HG02623 (cell line): ENCODE measurements around the gene MYRFL.
"Not testable (repeated sequence)": the region's sequence is repeated elsewhere in the genome, so short reads cannot be mapped to it uniquely, and the experiment has no call there.

Source experiments
- ATAC-seq: cut with Tn5 transposase; IDR thresholded peaks from one replicate; pipeline ENCODE4 v1.9.1; 2021; ENCODE audit warnings: moderate library complexity; ENCODE audit not compliant: unreplicated experiment

MYRFL gene

DNA sequence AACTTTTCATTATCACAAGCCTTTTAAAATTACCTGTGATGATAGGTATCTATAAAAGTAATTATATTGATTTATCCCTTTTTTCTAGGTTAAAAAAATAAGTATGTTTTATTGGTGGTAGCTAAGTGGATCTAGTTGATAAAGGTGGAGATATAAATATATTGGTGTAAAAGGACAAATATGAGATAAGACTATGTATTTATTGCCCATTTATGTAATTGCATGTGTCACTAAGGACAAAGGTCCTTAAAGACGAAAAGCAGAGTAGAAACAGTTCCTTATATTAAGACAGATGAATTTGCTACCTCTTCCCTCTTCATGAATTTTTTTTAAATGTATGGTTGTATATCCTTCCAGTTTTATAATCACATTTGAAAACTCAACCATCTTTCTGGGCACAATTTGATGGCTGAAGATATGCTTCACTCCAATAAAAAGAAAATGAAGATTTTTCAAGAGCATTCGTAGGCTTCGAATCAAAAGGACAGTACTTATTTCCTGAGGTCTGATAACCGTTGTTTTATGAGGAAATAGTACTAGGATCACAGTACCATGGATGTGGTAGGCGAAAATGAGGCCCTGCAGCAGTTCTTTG, at the start of gene MYRFL:
Gene MYRFL, plus strand, starts transcription at position 262 of the 595 bp plus-strand sequence. Its CDS starts 291 bp downstream, at position 553.
- ATAC-seq = no peak

DNA sequence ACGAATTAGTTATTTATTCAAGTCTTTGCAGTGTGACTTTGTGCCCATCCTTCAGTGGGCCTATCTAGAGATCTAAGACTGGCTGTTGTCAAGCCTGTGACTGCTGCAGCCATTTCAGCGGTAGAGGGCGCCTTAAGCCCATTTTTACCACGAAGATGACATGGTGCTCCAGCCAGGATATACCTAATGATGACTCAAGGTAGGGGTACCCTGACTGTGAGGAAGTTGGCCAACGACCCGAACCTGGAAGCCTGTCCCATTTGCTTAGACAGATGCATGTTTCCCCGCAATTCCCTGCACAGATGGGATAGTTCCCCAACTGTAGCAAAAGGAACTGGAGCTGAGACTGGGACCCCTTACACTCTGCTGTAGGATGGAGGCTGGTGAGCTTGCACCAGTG, 45.1 kb upstream of the MYRFL start:
- ATAC-seq = no peak

DNA sequence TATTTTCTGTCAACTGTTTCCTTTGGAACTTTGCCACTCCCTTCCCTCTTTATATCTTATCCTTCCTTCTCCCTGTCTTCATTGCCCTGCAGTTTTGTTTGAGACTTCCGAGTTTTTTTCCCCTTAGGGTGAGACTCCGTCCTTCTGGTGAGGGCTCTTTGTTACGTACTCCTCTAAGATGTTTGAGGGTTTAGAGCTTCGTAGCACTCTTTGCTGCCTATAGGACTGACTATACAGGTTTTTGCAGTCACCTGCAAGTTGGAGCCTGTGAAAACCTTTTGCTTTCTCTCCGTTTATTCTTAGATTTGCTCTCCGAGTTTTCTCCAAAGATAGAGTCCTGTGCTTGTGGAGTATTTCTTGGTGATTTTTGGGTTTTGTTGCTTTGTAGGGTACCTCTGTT, 41.7 kb upstream of the MYRFL start:
- ATAC-seq = no peak

DNA sequence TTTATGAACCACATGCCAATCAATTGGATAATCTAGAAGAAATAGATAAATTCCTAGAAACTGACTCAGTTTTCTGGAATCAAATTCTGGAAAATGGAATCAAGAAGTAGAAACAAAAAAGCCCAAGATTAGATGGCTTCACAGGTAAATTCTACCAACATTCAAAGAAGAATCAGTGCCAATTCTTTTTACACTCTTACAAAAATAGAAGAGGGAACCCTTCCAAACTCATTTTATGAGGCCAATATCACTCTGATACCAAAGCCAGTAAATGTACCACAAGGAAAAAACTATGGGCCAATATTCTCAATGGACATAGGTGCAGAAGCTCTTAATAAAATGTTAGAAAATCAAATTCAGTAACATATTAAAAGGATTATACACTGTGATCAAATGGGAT, 35.7 kb upstream of the MYRFL start:
- no peak for ATAC-seq

DNA sequence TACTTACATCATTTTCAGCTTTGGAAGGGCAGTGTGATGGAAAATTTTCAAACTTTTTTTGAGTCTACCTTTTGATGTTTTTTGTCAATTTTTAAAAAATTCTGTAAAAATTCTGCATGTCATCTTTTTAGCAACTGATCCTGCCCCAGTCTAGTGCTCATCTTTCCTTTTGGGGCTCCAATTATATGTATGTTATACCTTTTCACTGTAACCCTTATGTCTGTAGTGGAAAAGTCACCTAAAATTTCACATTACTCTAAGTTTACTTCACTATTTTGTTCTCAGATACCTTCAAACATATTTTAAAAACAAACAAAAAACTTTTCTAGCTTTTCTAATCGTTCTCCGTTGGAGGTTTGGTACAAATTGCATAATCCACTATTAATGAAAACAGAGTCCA, 32.5 kb upstream of the MYRFL start:
- no peak for ATAC-seq

DNA sequence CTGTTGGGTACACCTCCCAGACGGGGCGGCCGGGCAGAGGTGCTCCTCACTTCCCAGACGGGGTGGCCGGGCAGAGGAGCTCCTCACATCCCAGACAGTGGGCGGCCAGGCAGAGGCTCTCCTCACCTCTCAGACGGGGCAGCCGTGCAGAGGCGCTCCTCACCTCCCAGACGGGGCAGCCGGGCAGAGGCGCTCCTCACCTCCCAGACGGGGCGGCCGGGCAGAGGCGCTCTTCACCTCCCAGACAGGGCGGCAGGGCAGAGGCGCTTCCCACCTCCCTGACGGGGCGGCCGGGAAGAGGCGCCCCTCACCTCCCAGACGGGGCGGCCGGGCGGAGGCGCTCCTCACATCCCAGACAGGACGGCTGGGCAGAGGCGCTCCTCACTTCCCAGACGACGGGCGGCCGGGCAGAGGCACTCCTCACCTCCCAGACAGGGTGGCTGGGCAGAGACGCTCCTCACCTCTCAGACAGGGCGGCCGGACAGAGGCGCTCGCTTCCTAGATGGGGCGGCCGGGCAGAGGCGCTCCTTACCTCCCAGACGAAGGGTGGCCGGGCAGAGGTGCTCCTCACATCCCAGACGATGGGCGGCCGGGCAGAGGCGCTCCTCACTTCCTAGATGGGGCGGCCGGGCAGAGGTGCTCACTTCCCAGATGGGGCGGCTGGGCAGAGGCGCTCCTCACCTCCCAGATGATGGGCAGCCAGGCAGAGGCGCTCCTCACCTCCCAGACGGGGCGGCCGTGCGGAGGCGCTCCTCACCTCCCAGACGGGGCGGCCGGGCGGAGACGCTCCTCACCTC, 17.7 kb upstream of the MYRFL start:
- not testable (repeated sequence) for ATAC-seq

DNA sequence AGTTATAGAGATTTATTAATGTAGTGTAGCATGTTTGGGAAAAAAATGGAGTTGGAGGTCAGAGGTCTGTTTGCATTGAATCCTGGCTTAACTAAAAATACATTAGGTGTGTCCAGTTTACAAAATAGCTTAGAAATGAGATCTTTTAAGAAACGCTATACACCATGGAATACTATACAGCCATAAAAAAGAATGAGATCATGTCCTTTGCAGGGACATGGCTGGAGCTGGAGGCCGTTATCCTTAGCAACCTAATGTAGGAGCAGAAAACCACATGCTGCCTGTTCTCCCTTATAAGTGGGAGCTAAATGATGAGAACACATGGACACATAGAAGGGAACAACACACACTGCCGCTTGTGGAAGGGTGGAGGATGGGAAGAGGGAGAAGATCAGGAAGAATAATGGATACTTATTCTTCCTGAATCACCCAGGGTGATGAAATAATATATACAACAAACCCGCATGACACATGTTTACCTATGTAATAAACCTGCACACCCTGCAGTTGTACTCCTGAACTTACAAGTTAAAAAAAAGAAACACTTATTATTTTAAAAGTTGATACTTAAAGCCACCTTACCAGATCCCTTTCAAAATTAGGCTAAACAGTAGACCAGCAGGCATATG, 14.0 kb upstream of the MYRFL start:
- no peak for ATAC-seq

DNA sequence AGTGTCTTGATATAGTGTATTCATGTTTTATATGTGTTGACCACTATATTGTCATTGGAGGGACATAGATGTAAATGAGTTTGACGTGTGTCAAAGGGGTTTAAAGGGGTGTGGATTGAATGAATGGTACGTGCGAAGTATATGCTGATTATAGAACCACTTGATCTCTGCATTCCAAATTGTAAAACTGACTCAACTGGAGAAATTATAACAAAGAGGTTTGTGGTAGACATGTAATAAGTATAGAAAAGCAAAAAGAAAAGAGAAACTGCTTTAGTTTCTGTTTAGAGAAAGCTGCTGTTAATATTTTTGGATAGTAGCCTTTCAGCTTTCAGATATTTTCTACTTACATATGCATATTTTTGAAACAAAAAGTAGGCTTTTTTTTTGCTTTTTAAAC, 8.9 kb upstream of the MYRFL start:
- no peak for ATAC-seq

DNA sequence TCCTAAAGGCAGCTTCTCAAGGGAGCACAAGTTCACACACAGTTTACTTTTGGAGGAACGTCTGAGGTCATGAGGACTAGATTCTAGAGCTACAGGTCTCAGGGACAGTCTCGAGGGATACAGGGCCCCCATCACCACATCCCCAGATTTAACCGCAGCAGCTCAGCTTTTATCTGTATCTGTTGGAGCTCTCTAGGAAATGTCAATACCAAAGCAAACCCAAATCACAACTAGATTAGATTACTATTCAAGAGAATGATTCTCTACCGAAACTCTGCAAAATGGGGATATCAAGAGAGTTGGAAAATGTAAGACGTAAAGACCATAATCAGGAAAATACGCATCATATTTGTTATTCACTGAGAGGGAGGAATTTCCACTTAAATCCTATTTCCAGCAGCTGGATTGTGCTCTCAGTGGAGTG, 4.0 kb upstream of the MYRFL start:
- no peak for ATAC-seq

DNA sequence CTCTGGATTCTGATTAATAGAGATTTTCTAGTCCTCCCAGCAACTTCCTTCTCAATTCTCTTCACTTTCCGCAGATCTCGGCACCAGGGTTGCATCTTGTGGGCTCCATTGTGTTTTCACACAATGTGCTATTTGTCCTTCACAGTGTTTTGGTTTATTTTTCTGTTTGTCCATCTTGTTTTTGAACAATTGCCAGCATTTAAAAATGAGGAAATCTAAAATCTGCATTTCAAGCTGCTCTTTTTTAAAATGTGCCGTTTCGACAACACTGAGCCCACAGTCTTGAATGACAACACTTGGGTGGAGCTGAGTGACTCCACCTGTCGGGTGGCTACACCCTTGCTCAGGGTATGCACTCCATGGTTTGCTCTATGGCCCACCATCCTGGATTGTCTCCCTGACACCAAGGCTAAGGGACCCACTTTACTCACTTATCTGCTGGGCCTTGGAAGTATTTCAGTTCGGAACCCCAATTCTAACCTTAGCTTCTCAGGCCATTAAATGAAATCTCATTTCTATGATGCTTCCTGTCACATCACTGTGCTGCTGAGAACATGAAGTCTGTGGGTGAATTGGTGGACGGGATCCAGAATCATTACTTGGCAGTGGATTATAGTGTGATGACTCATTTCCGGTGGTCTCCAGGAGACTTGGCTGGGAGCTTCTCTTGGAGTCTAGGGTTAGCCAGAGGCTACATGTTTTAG, 3.4 kb upstream of the MYRFL start:
- no peak for ATAC-seq

DNA sequence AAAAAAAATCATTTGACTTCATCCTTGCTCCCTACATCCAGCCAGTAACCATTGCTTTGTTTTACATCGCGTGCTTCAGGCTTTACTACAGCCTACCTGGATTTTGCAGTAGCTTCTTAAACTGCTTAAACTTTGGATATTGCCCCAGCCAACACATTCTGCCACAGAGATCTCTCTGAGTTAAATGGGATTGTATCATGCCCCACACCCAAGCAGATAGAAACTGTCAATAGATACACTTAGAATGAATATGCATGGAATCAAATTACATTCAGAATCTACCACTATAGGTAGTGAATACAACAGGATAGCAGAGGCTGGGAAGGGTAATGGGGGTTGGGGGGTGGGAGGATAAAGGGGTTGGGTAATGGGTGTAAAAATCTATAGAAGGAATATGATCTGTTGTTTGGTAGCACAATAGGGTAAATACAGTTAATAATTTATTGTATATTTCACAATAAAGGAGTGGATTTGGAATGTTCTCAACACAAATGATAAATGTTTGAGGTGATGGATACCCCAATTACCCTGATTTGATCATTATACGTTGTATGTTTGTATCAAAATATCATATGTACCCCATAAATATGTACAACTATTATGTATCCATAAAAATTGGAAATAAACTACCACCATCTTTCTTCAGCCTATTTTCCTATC, 2.7 kb upstream of the MYRFL start:
- ATAC-seq = no peak

DNA sequence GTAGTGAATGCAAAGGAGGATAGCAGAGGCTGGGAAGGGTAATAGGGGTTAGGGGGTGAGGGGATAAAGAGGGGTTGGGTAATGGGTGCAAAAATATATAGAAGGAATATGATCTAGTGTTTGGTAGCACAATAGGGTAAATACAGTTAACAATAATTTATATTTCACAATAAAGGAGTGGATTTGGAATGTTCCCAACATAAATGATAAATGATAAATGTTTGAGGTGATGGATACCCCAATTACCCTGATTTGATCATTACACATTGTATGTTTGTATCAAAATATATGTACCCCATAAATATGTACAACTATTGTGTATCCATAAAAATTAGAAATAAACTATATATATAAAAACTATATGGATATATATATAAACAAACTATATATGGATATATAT, 999 bp upstream of the MYRFL start:
- ATAC-seq = no peak

DNA sequence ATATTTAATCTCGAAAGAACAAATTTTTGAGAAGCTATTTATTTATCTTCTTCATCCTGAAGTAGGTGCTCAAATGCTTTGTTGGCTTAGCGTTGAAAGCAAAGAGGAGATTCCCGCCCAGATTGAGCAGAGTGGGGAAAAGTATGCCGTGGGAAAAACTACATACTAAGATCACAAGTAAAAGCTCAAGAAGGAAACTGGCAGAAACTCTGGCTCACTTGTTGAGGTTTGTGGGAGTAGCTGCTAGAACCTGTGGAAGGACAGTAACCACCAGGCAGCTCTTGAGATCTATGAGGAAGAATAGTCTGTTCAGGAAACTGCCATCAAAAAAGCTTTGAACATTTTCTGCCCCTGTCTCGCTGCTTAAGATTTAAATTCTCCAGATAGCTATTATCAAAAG, 3.9 kb downstream of the MYRFL start:
- no peak for ATAC-seq

DNA sequence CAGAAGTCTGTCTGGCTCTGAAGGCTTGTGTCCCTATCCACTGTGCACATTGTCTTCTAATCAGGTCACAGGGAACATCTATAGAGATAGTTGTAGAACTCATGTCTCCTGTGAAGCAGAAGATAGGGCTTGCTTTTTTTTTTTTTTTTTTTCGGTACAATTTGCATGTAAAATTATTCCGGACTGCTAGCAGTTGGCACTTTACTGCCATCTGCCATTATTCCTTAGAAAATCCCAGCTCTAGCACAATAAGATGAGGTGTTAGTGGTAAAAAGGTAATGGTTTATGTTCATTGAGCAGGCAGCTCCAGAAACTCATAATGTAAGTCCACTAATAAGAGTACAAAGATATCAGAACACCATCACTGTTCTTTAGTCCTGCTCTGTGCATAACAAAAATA, 8.7 kb downstream of the MYRFL start:
- no peak for ATAC-seq

DNA sequence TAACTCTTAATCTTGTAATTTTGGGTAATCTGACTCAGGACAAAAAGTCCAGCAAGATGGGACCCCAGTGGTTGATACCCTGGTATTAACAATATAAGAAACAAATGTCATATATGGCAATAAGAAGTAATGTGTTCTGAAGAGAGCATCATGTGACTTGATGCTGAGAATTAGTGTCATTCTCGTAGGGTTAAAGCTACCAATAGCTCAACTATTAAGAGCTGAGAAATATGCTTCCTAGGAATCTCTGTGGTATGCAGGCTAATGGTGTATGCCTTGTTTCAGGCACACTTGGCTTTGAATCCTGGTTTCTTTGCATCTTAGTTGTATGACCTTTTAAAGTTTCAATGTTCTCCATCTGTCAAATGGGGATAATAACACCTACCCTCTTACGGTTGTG, 9.1 kb downstream of the MYRFL start:
- no peak for ATAC-seq

DNA sequence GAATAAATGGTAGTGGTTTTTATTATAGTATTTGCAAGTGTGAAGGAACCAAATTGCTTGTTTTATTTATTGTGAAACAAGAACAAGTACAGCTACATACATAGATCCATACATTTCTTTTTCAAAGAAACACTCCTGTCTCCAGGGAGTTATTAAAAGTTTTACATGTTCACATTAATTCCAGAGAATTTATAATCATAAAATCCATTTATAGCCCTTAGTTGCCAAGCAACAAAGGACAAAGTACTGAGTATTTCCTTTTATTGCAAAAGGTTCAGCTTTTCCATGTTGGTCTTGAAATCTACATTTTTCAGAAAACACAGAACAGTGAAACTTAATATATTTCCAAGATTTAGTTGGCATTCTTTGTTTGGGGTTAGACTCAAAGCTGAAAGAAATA, 9.5 kb downstream of the MYRFL start:
- ATAC-seq = no peak

DNA sequence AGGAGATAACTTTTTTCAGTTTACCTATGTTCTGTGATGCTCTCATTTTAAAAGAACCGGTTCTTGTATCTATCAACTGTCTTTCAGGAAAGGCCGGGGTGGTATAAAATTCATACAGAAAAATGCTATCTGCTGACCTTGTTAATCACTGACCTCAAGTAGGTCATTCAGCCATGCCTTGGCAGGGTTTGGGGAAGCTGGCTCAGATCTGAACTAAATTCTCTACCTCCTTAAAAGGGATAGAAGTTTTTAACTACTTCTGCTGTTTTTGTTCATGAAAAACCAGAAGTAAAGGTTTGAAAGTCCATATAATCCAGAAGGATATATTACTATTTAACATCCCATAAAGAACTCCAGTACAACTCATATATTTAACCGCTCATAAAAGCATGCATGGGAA, 10.1 kb downstream of the MYRFL start:
- ATAC-seq = no peak

DNA sequence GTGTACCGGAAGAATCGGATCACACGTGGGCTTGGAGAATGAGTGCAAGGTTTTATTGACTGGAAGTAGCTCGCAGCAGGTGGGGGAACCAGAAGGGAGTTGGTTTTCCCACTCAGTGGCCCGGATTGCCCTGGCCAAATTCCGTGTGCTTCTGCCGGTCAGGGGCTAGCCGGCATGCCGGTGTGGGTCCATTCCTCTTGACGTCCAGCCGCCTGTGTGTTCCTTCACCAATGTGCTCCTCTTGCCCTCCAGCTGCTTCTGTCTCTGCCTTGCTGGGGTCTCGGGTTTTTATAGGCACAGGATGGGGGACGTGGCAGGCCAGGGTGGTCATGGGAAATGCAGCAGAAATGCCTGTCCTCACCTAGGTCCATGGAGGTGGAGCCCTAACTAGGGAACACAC, 11.0 kb downstream of the MYRFL start:
- no peak for ATAC-seq

DNA sequence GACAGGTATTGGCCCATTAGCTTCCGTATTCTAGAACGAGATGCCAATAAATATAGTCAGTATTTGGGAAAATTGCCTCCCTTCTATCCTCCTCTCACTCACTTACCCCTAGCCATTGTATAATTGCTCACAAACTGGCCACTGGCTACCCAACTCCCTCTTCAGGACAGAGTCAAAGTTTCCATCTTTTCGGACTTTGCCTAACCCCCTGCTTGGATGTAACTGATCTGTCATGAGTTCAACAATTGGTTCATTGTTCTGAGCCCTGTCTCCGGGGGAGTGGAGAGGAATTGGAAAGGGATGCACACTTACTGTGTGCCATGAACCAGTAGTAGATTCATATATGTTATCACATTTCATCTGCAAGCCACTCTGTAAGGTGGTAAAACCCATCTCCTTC, 12.2 kb downstream of the MYRFL start:
- no peak for ATAC-seq

DNA sequence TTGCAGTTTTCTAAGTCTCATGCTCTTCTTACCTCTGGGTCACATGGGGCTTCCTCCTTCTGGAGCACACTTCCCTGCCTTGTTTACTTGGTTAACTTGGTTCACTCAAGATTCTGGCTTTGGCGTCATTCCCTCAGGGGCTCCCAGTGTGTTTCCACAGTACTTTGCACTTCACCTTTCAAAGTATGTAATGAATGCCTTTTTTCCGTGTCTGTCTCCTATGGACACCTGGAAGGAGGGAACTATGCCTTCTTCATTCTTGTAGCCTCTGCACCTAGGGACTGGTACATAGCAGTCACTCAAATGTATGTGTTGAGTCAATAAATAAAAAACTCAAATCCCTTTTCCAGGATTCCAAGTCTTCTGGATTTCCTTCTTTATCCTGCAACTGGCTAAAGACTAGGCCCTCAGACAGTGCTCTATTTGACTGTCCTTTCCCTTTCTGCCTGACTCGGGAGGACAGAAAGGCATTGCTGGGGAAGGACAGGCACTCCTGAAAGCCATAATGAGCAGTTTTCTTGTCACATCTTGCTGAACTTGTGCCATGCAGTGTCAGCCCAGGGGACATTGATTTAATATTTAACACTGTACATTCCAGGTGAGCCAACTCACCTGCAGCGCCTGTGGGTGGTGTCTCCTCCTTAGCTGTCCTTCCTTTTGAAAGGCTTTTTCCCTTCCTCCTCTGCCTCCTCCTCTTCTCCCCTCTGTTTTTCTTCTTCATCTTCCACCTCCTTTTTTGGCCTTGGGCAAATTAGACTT, 12.8 kb downstream of the MYRFL start:
- no peak for ATAC-seq
